SK-N-MC (cell line): Measurements from ENCODE around the gene SHISA8.

Experiments
- DNase-seq: peaks from one replicate; pipeline ENCODE4 v3.0.0-alpha.2; 2011; ENCODE audit warnings: low read depth, low spot score
- H3K27ac ChIP-seq: fragments of 200-600 bp; sonication (generic); 2 replicates; pipeline ENCODE4 v1.5.1; 2016; ENCODE audit warnings: mixed run types
- H3K36me3 ChIP-seq: fragments of 200-600 bp; sonication (generic); 2 replicates; pipeline ENCODE4 v1.6.1; 2017; ENCODE audit warnings: antibody characterized with exemption, low read length, mixed read lengths; ENCODE audit not compliant: insufficient read depth
- H3K4me3 ChIP-seq: fragments of 200-600 bp; sonication (generic); 2 replicates; pipeline ENCODE4 v1.5.1; 2016
- H3K9ac ChIP-seq: fragments of 200-600 bp; sonication (generic); 2 replicates; pipeline ENCODE4 v1.8.0; 2017; ENCODE audit warnings: mixed run types, mixed read lengths; ENCODE audit not compliant: insufficient read length
- H3K9me3 ChIP-seq: fragments of 200-600 bp; sonication (generic); 2 replicates; pipeline ENCODE4 v1.6.1; 2017; ENCODE audit warnings: low read depth, mild to moderate bottlenecking, antibody characterized with exemption, low read length, moderate library complexity, mixed read lengths
- EZH2 ChIP-seq: fragments of 200-600 bp; sonication (generic); IDR thresholded peaks from one replicate; pipeline ENCODE4 v1.6.1; 2017; ENCODE audit warnings: antibody characterized with exemption
- FOXP2 ChIP-seq: optimal IDR thresholded peaks from 2 replicates; pipeline ENCODE3; 2011; ENCODE audit warnings: mild to moderate bottlenecking, moderate library complexity; ENCODE audit not compliant: insufficient read depth; ENCODE audit errors: extremely low read length, control extremely low read depth
- POLR2AphosphoS5 ChIP-seq: IDR thresholded peaks from 2 replicates; pipeline ENCODE4 v1.6.1; 2012; ENCODE audit warnings: mild to moderate bottlenecking, low read depth, low read length, borderline replicate concordance

The SHISA8 gene

GRCh38 chr22:41917903-41918791, 3.3 kb upstream of the SHISA8 start:
- Histone ChIP-seq H3K27ac (no peak overlapping the region), H3K4me3 (no peak overlapping the region), H3K36me3 (no peaks in the 10 kb centered on the region), H3K9me3 (no peaks in the 10 kb centered on the region), H3K9ac (no peak overlapping the region)
- no peak for TF ChIP-seq POLR2AphosphoS5
- TF ChIP-seq FOXP2: no peak
- TF ChIP-seq EZH2: no peak
- DNase-seq: no peak

GRCh38 chr22:41917375-41917902, 2.6 kb upstream of the SHISA8 start:
- DNase-seq: no peak
- Histone ChIP-seq H3K36me3 (no peaks in the 10 kb centered on the region), H3K27ac (no peak overlapping the region), H3K9me3 (no peaks in the 10 kb centered on the region), H3K9ac (no peak overlapping the region), H3K4me3 (no peak overlapping the region)
- no peak for TF ChIP-seq POLR2AphosphoS5
- no peak for TF ChIP-seq EZH2
- no peak for TF ChIP-seq FOXP2

DNA sequence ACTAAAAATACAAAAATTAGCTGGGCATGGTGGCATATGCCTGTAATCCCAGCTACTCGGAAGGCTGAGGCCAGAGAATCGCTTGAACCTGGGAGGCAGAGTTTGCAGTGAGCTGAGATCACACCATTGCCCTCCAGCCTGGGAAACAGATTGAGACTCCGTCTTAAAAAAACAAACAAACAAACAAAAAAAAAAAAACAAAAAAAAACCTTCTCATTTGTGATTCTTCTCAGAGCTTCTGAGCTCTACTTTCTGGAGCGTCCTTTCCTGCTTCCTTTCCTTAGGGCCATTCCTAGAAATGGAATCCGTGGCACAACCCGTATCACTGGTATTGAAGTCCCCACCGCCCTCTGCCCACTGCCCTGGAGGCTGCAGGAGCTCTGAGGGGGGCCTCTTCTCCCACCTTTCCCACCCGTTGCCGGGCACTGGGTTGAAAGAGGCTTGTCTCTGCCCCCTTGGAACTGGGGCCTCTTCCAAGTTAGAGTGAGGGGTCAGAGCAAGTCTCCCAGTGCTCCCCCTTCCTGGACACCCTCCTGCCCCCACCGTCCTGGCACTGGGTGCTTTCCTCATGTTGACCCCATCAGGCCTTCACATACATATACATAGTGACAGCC, 2.0 kb upstream of the SHISA8 start:
- no peak for DNase-seq
- H3K27ac ChIP-seq: no peak overlapping the region
- TF ChIP-seq EZH2 (no peak), FOXP2 (no peak), POLR2AphosphoS5 (no peak)
- H3K4me3 ChIP-seq: no peak overlapping the region
- no peak overlapping the region for H3K9ac ChIP-seq
- H3K36me3 ChIP-seq: no peaks in the 10 kb centered on the region
- H3K9me3 ChIP-seq: no peaks in the 10 kb centered on the region

GRCh38 chr22:41915786-41916493, 1.1 kb upstream of the SHISA8 start:
- Histone ChIP-seq H3K9ac (no peak overlapping the region), H3K4me3 (no peak overlapping the region), H3K36me3 (no peaks in the 10 kb centered on the region), H3K27ac (no peak overlapping the region), H3K9me3 (no peaks in the 10 kb centered on the region)
- DNase-seq: no peak
- no peak for TF ChIP-seq EZH2

DNA sequence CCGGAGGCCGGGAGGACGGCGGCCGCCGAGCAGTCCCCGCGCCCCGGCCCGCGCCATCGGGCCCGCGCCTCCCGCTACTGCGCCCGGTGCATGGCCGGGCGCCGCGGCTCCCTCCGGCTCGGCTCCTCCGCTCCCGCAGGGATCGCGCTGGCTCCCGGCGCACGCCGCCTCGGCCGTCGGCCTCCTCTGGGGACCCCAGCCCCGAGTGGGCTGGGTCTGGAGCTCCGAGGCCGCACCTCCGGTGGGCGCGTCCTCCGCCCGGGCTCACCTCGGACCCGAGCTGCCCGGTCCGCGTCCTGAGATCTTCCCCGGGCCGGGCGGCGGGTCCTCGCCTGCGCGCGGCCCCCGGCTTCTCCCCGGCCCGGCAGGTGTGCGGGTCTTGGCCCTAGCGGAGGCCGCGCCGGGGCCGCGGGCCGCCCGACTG, 251 bp downstream of the SHISA8 start:
- no peak overlapping the region for H3K27ac ChIP-seq
- H3K9ac ChIP-seq: no peak overlapping the region
- no peak for DNase-seq
- TF ChIP-seq FOXP2: no peak
- no peak for TF ChIP-seq EZH2
- TF ChIP-seq POLR2AphosphoS5: no peak
- H3K36me3 ChIP-seq: no peaks in the 10 kb centered on the region
- H3K9me3 ChIP-seq: no peaks in the 10 kb centered on the region
- peak overlapping the region; percentile 69 for H3K4me3 ChIP-seq

GRCh38 chr22:41913842-41914534, 886 bp downstream of the SHISA8 start:
- Histone ChIP-seq H3K4me3 (no peak overlapping the region), H3K27ac (no peak overlapping the region), H3K36me3 (no peaks in the 10 kb centered on the region), H3K9ac (no peak overlapping the region), H3K9me3 (no peaks in the 10 kb centered on the region)
- no peak for DNase-seq
- TF ChIP-seq POLR2AphosphoS5 (no peak), FOXP2 (no peak), EZH2 (no peak)

DNA sequence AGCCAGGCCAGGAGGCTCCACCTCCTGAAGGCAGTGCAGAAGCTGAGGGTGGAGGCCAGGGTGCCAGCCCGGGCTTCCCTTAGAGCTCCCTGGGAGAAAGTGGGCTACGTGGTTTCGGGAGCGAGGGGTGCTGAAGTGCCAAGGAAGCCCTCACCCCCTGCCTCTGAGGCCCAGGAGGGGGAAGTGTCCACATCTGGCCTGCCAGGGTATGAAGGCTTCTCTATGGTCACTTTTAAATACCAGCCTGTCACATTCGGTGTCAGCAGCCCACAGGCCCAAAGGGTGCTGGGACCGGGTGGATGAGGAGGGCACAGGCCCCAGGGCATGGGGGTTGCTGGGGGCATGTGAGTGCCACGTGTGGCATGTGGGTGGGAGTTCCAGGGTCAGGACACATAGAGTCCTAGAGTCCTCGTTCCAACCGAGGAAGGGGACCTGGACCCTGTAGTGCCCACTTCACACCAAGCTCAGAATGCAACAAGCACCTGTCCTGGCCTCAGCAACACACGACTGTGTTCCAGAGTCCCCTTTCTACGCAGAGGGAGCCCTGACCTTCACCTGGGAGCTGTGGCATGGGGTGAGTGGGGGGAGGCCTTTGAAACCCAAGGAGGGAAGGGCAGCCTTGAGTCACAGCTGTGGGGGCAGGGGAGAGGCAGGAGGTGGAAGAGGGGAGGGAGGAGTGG, 1.7 kb downstream of the SHISA8 start:
- H3K4me3 ChIP-seq: no peak overlapping the region
- TF ChIP-seq FOXP2 (no peak), POLR2AphosphoS5 (no peak), EZH2 (no peak)
- no peaks in the 10 kb centered on the region for H3K9me3 ChIP-seq
- no peak overlapping the region for H3K27ac ChIP-seq
- DNase-seq: no peak
- no peak overlapping the region for H3K9ac ChIP-seq
- H3K36me3 ChIP-seq: no peaks in the 10 kb centered on the region

- no peak for DNase-seq
- Histone ChIP-seq H3K4me3 (no peak overlapping the region), H3K9ac (no peak overlapping the region), H3K9me3 (no peaks in the 10 kb centered on the region), H3K27ac (no peak overlapping the region), H3K36me3 (no peaks in the 10 kb centered on the region)
- no peak for TF ChIP-seq FOXP2
- TF ChIP-seq EZH2: no peak
- TF ChIP-seq POLR2AphosphoS5: no peak
Measured at GRCh38 chr22:41912338-41913039, 2.4 kb downstream of the SHISA8 start.
